ENCODE measurements around the gene CARS2. TPM values are rescaled to one million over a fixed set of nuclear protein-coding genes. Genes with fewer than 3 reads are reported as not detected.

CARS2 gene
- total RNA-seq, 3 donors from 2014 or later (not counting 1 experiment from before 2014, with no cell fraction given): 65.3 to 77.3 (median 73.0) TPM

GRCh38 chr13:110625771-110626321 lies 80.1 kb downstream of the CARS2 start:
- H3K27me3 Mint-ChIP-seq (ENCODE audit: low read depth in 2 of 2): no peaks in the 10 kb centered on the region
- H3K27me3 ChIP-seq (ENCODE audit: control insufficient read depth, insufficient read depth, low read length): no peaks in the 10 kb centered on the region
- H3K27ac Mint-ChIP-seq: peak overlapping the region in 1 of 2 donors; percentile 75
- H3K27ac ChIP-seq (ENCODE audit: low read length): no peak overlapping the region
- ATAC-seq (no peak), DNase-seq (no peak)
- intact Hi-C loops (cut with micrococcal nuclease): no loop called here
- H3K4me3 Mint-ChIP-seq: no peak overlapping the region
- TF ChIP-seq, protein P1, sequence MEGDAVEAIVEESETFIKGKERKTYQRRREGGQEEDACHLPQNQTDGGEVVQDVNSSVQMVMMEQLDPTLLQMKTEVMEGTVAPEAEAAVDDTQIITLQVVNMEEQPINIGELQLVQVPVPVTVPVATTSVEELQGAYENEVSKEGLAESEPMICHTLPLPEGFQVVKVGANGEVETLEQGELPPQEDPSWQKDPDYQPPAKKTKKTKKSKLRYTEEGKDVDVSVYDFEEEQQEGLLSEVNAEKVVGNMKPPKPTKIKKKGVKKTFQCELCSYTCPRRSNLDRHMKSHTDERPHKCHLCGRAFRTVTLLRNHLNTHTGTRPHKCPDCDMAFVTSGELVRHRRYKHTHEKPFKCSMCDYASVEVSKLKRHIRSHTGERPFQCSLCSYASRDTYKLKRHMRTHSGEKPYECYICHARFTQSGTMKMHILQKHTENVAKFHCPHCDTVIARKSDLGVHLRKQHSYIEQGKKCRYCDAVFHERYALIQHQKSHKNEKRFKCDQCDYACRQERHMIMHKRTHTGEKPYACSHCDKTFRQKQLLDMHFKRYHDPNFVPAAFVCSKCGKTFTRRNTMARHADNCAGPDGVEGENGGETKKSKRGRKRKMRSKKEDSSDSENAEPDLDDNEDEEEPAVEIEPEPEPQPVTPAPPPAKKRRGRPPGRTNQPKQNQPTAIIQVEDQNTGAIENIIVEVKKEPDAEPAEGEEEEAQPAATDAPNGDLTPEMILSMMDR (IDR thresholded peaks at IDR 0.05): no peak
- peaks cover 12% of the 10 kb centered on the region for H3K4me1 ChIP-seq (ENCODE audit: control insufficient read depth, insufficient read depth, low read length)
- no peaks in the 10 kb centered on the region for H3K36me3 Mint-ChIP-seq
- WGBS (ENCODE audit: insufficient coverage): 91% methylated on average over 18 of the region's 19 CpGs
- peaks cover 19% of the 10 kb centered on the region for H3K36me3 ChIP-seq (ENCODE audit: control insufficient read depth, insufficient read depth, low read length)
- no peak overlapping the region for H3K4me3 ChIP-seq (ENCODE audit: low read length)
- no peaks in the 10 kb centered on the region for H3K9me3 Mint-ChIP-seq
- peaks cover 24 to 32% of the 10 kb centered on the region in 2 donors for H3K4me1 Mint-ChIP-seq
- H3K9me3 ChIP-seq (ENCODE audit: control insufficient read depth, insufficient read depth, low read length): no peaks in the 10 kb centered on the region

GRCh38 chr13:110624766-110625756 lies 80.9 kb downstream of the CARS2 start:
- Histone ChIP-seq H3K4me1 (ENCODE audit: control insufficient read depth, insufficient read depth, low read length) (peaks cover 11% of the 10 kb centered on the region), H3K27ac (ENCODE audit: low read length) (no peak overlapping the region), H3K4me3 (ENCODE audit: low read length) (no peak overlapping the region), H3K27me3 (ENCODE audit: control insufficient read depth, insufficient read depth, low read length) (no peaks in the 10 kb centered on the region), H3K9me3 (ENCODE audit: control insufficient read depth, insufficient read depth, low read length) (no peaks in the 10 kb centered on the region), H3K36me3 (ENCODE audit: control insufficient read depth, insufficient read depth, low read length) (peaks cover 19% of the 10 kb centered on the region)
- 94% methylated on average over 40 of the region's 41 CpGs for WGBS (ENCODE audit: insufficient coverage)
- Mint-ChIP-seq H3K36me3 (no peaks in the 10 kb centered on the region), H3K4me1 (peaks cover 24 to 32% of the 10 kb centered on the region in 2 donors), H3K27ac (peak overlapping the region in 1 of 2 donors; percentile 75), H3K27me3 (ENCODE audit: low read depth in 2 of 2) (no peaks in the 10 kb centered on the region), H3K9me3 (no peaks in the 10 kb centered on the region), H3K4me3 (no peak overlapping the region)
- intact Hi-C loops (cut with micrococcal nuclease): no loop called here
- ATAC-seq (no peak), DNase-seq (no peak)
- TF ChIP-seq, protein P1 (IDR thresholded peaks at IDR 0.05): no peak

- no peaks in the 10 kb centered on the region for H3K9me3 Mint-ChIP-seq
- intact Hi-C loops (cut with micrococcal nuclease): no loop called here
- no peak overlapping the region for H3K27ac ChIP-seq (ENCODE audit: low read length)
- 73% methylated on average over 1 of the region's 2 CpGs for WGBS (ENCODE audit: insufficient coverage)
- peaks cover 8 to 11% of the 10 kb centered on the region in 2 donors for H3K4me1 Mint-ChIP-seq
- no peak overlapping the region for H3K27ac Mint-ChIP-seq
- peaks cover 11% of the 10 kb centered on the region for H3K4me1 ChIP-seq (ENCODE audit: control insufficient read depth, insufficient read depth, low read length)
- no peaks in the 10 kb centered on the region for H3K27me3 Mint-ChIP-seq (ENCODE audit: low read depth in 2 of 2)
- no peaks in the 10 kb centered on the region for H3K27me3 ChIP-seq (ENCODE audit: control insufficient read depth, insufficient read depth, low read length)
- DNase-seq (no peak), ATAC-seq (no peak)
- no peak overlapping the region for H3K4me3 Mint-ChIP-seq
- TF ChIP-seq, protein P1 (IDR thresholded peaks at IDR 0.05): no peak
- no peaks in the 10 kb centered on the region for H3K36me3 Mint-ChIP-seq
- H3K4me3 ChIP-seq (ENCODE audit: low read length): no peak overlapping the region
- no peaks in the 10 kb centered on the region for H3K9me3 ChIP-seq (ENCODE audit: control insufficient read depth, insufficient read depth, low read length)
- peaks cover 9% of the 10 kb centered on the region for H3K36me3 ChIP-seq (ENCODE audit: control insufficient read depth, insufficient read depth, low read length)
Measured at GRCh38 chr13:110620596-110620995, 85.3 kb downstream of the CARS2 start.

Measured in natural killer cell (primary cell).